ENCODE data around the gene PWP2.

DNA sequence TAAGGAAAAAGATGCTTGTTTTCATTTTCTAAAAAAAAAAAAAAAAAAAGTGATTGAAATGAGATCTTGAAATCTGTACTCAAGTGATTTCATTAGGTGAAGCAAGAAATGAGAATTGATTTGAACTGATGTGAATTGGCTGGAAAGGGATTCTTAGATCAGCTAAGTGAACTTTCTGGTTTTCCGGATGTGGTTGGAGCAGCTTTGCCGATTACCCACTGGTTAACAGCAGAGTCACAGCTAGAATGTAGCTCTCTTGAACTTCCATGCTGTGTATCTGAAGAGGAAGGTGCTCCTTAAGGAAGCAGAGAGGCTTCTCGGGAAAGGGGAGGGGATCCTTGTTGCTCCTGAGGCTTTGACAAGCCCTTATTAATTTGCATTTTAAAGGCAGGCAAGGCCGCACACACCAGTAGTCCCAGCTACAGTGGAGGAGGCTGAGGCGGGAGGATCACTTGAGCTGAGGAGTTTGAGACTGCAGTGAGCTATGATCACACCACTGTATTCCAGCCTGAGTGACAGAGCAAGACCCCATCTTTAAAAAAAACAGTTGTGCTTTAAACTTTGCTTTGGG is 28.7 kb upstream of the PWP2 start:
- TF ChIP-seq HOXA7 (CRISPR knock-in tag; IDR thresholded peaks at IDR 0.05; ENCODE audit: borderline replicate concordance), result no peak
- TF ChIP-seq ZNF510 (tag by site-specific recombination; IDR thresholded peaks at IDR 0.05; ENCODE audit: insufficient replicate concordance), result no peak

Measured in HEK293 (cell line).